CD4-positive, CD25-positive, alpha-beta regulatory T cell (primary cell): Measurements from ENCODE around the gene SRSF3. TPM values are rescaled to one million over a fixed set of nuclear protein-coding genes. Genes with fewer than 3 reads are reported as not detected.

Experiments
- ATAC-seq, 2 donors: fragments of 150-1000 bp; cut with Tn5 transposase; one replicate each; pipeline ENCODE4 v1.10.0; 2021; ENCODE audit warnings: low read depth in 2 of 2, moderate number of reproducible peaks in 2 of 2, moderate library complexity in 1 of 2
- DNase-seq, 3 donors: peaks; one replicate each; pipeline versions ENCODE4 v3.0.0 to v3.0.0-alpha.2; 2012 to 2022; ENCODE audit warnings: mixed read lengths in 1 of 3
- H3K27ac ChIP-seq: one replicate; pipeline ENCODE4 v1.7.0; 2013; ENCODE audit warnings: mild to moderate bottlenecking, low read length; ENCODE audit not compliant: insufficient read depth, poor library complexity, severe bottlenecking
- H3K27me3 ChIP-seq: one replicate; pipeline ENCODE4 v1.7.0; 2013; ENCODE audit warnings: low read length; ENCODE audit not compliant: control insufficient read depth, insufficient read depth
- H3K36me3 ChIP-seq: one replicate; pipeline ENCODE4 v1.7.0; 2013; ENCODE audit warnings: mild to moderate bottlenecking, low read length, moderate library complexity; ENCODE audit not compliant: control insufficient read depth, insufficient read depth
- H3K4me1 ChIP-seq: 2 replicates; pipeline ENCODE4 v1.7.0; 2013; ENCODE audit warnings: mild to moderate bottlenecking, low read length; ENCODE audit not compliant: insufficient read depth, control insufficient read depth, poor library complexity, severe bottlenecking
- H3K4me3 ChIP-seq: one replicate; pipeline ENCODE4 v1.7.0; 2013; ENCODE audit warnings: low read depth, mild to moderate bottlenecking, low read length, moderate library complexity
- H3K9me3 ChIP-seq, 2 experiments: 1 replicate in 1 of 2; 2 replicates in 1 of 2; pipeline ENCODE4 v1.7.0; 2013; ENCODE audit warnings: low read length in 2 of 2, mild to moderate bottlenecking in 1 of 2, moderate library complexity in 1 of 2; ENCODE audit not compliant: control insufficient read depth in 2 of 2
- H3K27ac Mint-ChIP-seq, 3 donors: one replicate each; pipeline ENCODE4 v1.8.0; 2020 to 2022; ENCODE audit warnings: mild to moderate bottlenecking in 3 of 3, mixed read lengths in 3 of 3, moderate library complexity in 2 of 3
- H3K27me3 Mint-ChIP-seq: one replicate; pipeline ENCODE4 v1.8.0; 2022; ENCODE audit warnings: mild to moderate bottlenecking, mixed read lengths
- H3K36me3 Mint-ChIP-seq: one replicate; pipeline ENCODE4 v1.8.0; 2020; ENCODE audit warnings: mixed read lengths
- H3K4me1 Mint-ChIP-seq, 4 donors: one replicate each; pipeline ENCODE4 v1.8.0; 2020 to 2022; ENCODE audit warnings: mixed read lengths in 4 of 4, mild to moderate bottlenecking in 1 of 4
- H3K4me3 Mint-ChIP-seq, 4 donors: one replicate each; pipeline ENCODE4 v1.8.0; 2020 to 2022; ENCODE audit warnings: mild to moderate bottlenecking in 4 of 4, mixed read lengths in 4 of 4, moderate library complexity in 3 of 4
- H3K9me3 Mint-ChIP-seq, 7 donors: one replicate each; pipeline ENCODE4 v1.8.0; 2020 to 2022; ENCODE audit warnings: mixed read lengths in 7 of 7, mild to moderate bottlenecking in 3 of 7, moderate library complexity in 2 of 7
- polyA plus RNA-seq, 4 donors: library from polyadenylated mRNA; unstranded; fragments of 300-500 nt; fragmentation: Illumina TruSeq; gene quantifications; one replicate each; pipeline ENCODE4 v1.2.3, GENCODE V29; 2021
- total RNA-seq: library from RNA; stranded (reverse); gene quantifications from one replicate; pipeline ENCODE4 v1.2.3, GENCODE V29; 2022

SRSF3 gene
- total and polyA plus RNA-seq, 5 donors from 2014 or later, result 398 to 731 (median 413) TPM

GRCh38 chr6:36638579-36638978, 44.4 kb downstream of the SRSF3 start:
- no peaks in the 10 kb centered on the region for H3K36me3 Mint-ChIP-seq
- no peak overlapping the region for H3K4me3 ChIP-seq
- H3K9me3 Mint-ChIP-seq, result no peaks in the 10 kb centered on the region
- H3K27ac Mint-ChIP-seq, result no peak overlapping the region
- no peak overlapping the region for H3K4me3 Mint-ChIP-seq
- no peak overlapping the region for H3K27ac ChIP-seq
- H3K36me3 ChIP-seq, result no peaks in the 10 kb centered on the region
- DNase-seq, result no peak
- H3K9me3 ChIP-seq, result no peaks in the 10 kb centered on the region
- H3K27me3 Mint-ChIP-seq, result peaks cover 9% of the 10 kb centered on the region
- no peak for ATAC-seq
- H3K27me3 ChIP-seq, result no peaks in the 10 kb centered on the region
- H3K4me1 Mint-ChIP-seq, result no peaks in the 10 kb centered on the region
- no peaks in the 10 kb centered on the region for H3K4me1 ChIP-seq

DNA sequence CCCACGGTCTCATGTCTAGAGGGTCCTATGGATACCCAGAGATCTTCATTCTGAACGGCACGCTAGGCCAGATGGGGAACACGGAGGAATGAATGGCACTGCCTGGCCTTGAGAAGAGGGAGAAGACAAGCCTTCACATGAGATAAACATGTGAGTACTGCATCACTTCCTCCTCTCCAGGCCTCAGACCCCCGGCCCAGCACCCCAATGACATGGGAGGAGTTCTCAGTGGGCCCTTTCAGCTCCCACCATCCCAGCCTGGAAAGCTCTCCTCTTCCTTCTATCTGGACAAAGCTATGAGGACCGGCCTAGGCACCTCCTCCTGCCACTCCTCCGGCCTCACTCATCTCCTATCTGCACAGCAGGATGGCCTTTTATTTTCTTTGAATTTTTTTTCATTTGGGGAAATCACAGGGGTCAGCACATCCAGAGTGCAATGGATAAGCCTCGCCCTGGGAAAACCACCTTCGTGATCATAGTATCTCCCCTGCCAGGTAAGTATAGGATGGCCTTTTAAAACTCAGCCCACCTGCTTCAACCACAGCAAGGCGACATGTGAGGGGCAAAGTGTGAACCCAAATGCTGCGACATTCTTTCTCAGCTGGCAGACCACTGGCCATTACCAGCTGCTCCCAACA, 45.1 kb downstream of the SRSF3 start:
- Mint-ChIP-seq H3K27ac (no peak overlapping the region), H3K4me1 (no peaks in the 10 kb centered on the region), H3K36me3 (no peaks in the 10 kb centered on the region), H3K9me3 (no peaks in the 10 kb centered on the region), H3K4me3 (no peak overlapping the region), H3K27me3 (peaks cover 6% of the 10 kb centered on the region)
- Histone ChIP-seq H3K9me3 (no peaks in the 10 kb centered on the region), H3K27ac (no peak overlapping the region), H3K36me3 (no peaks in the 10 kb centered on the region), H3K4me1 (no peaks in the 10 kb centered on the region), H3K27me3 (no peaks in the 10 kb centered on the region), H3K4me3 (no peak overlapping the region)
- ATAC-seq (no peak), DNase-seq (no peak)

- no peaks in the 10 kb centered on the region for H3K9me3 Mint-ChIP-seq
- H3K9me3 ChIP-seq, result no peaks in the 10 kb centered on the region
- no peaks in the 10 kb centered on the region for H3K4me1 ChIP-seq
- H3K27me3 ChIP-seq, result no peaks in the 10 kb centered on the region
- no peaks in the 10 kb centered on the region for H3K4me1 Mint-ChIP-seq
- no peak overlapping the region for H3K27ac Mint-ChIP-seq
- H3K27me3 Mint-ChIP-seq, result peaks cover 15% of the 10 kb centered on the region
- ATAC-seq, result no peak
- no peak overlapping the region for H3K27ac ChIP-seq
- H3K36me3 ChIP-seq, result no peaks in the 10 kb centered on the region
- no peak for DNase-seq
- H3K4me3 ChIP-seq, result no peak overlapping the region
- H3K4me3 Mint-ChIP-seq, result no peak overlapping the region
- H3K36me3 Mint-ChIP-seq, result no peaks in the 10 kb centered on the region
Measured at GRCh38 chr6:36641543-36641942, 47.4 kb downstream of the SRSF3 start.

DNA sequence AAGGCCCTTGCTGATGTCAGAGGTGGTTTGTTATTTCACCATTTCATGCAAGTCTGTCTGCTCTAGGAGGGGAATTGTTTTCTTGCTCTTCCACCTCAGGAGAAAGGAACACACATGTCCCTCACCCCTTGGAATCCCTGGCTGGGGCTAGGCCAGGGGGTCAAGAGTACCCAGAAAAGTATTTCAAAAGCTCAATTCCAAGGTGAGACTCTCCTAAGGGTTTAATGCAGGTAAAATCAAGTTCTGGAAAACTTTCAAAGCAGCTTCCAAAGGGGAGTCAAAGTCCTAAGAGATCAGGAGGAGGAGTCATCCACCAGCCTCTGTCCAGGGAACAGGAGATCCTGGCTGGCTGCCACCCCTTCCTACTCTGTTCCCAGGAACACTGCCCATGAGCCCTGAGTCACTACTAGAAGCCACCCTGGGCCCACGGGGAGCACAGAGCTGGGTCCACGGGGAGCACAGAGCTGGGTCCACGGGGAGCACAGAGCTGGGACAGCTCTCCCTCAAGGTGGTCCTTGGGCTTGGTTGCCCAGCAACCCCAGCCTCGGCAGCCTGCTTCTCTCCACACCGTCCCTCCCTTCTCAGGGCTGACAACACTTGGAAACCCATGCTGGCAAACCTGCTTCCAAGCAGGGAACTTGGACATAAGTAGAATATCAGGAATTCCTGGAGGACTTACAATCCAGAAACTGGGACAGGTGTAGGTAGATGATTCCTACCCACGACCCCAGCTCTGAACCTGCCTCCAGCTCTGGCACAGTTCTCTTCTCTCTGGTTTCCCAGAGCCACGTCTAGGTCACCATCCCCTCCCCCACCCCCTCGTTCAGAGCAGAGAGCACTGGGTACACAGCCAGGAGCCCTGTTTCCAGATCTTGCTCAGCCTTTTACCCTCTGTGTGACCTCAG, 49.0 kb downstream of the SRSF3 start:
- no peak overlapping the region for H3K4me3 Mint-ChIP-seq
- no peaks in the 10 kb centered on the region for H3K36me3 ChIP-seq
- no peaks in the 10 kb centered on the region for H3K4me1 Mint-ChIP-seq
- no peak overlapping the region for H3K27ac ChIP-seq
- peaks cover 26% of the 10 kb centered on the region for H3K27me3 Mint-ChIP-seq
- no peaks in the 10 kb centered on the region for H3K4me1 ChIP-seq
- DNase-seq, result no peak
- H3K4me3 ChIP-seq, result no peak overlapping the region
- H3K9me3 Mint-ChIP-seq, result no peaks in the 10 kb centered on the region
- no peaks in the 10 kb centered on the region for H3K36me3 Mint-ChIP-seq
- H3K9me3 ChIP-seq, result no peaks in the 10 kb centered on the region
- H3K27ac Mint-ChIP-seq, result no peak overlapping the region
- no peak for ATAC-seq
- H3K27me3 ChIP-seq, result no peaks in the 10 kb centered on the region

GRCh38 chr6:36643977-36644376, 49.8 kb downstream of the SRSF3 start:
- no peak overlapping the region for H3K27ac ChIP-seq
- H3K27ac Mint-ChIP-seq, result no peak overlapping the region
- no peak overlapping the region for H3K4me3 Mint-ChIP-seq
- H3K9me3 Mint-ChIP-seq, result no peaks in the 10 kb centered on the region
- no peaks in the 10 kb centered on the region for H3K4me1 ChIP-seq
- no peaks in the 10 kb centered on the region for H3K27me3 ChIP-seq
- H3K4me1 Mint-ChIP-seq, result no peaks in the 10 kb centered on the region
- no peaks in the 10 kb centered on the region for H3K36me3 ChIP-seq
- H3K27me3 Mint-ChIP-seq, result peaks cover 34% of the 10 kb centered on the region
- DNase-seq (no peak), ATAC-seq (no peak)
- H3K4me3 ChIP-seq, result no peak overlapping the region
- no peaks in the 10 kb centered on the region for H3K9me3 ChIP-seq
- no peaks in the 10 kb centered on the region for H3K36me3 Mint-ChIP-seq

GRCh38 chr6:36649086-36649485, 54.9 kb downstream of the SRSF3 start:
- H3K27me3 ChIP-seq, result peaks cover 8% of the 10 kb centered on the region
- H3K9me3 Mint-ChIP-seq, result no peaks in the 10 kb centered on the region
- ATAC-seq (no peak), DNase-seq (no peak)
- peak overlapping the region in 1 of 3 donors; percentile 60 for H3K27ac Mint-ChIP-seq
- no peaks in the 10 kb centered on the region for H3K36me3 ChIP-seq
- no peaks in the 10 kb centered on the region for H3K4me1 ChIP-seq
- H3K4me3 ChIP-seq, result no peak overlapping the region
- no peaks in the 10 kb centered on the region for H3K36me3 Mint-ChIP-seq
- H3K9me3 ChIP-seq, result no peaks in the 10 kb centered on the region
- H3K27me3 Mint-ChIP-seq, result peaks cover 69% of the 10 kb centered on the region
- H3K4me1 Mint-ChIP-seq, result no peaks in the 10 kb centered on the region
- no peak overlapping the region for H3K27ac ChIP-seq
- no peak overlapping the region for H3K4me3 Mint-ChIP-seq

DNA sequence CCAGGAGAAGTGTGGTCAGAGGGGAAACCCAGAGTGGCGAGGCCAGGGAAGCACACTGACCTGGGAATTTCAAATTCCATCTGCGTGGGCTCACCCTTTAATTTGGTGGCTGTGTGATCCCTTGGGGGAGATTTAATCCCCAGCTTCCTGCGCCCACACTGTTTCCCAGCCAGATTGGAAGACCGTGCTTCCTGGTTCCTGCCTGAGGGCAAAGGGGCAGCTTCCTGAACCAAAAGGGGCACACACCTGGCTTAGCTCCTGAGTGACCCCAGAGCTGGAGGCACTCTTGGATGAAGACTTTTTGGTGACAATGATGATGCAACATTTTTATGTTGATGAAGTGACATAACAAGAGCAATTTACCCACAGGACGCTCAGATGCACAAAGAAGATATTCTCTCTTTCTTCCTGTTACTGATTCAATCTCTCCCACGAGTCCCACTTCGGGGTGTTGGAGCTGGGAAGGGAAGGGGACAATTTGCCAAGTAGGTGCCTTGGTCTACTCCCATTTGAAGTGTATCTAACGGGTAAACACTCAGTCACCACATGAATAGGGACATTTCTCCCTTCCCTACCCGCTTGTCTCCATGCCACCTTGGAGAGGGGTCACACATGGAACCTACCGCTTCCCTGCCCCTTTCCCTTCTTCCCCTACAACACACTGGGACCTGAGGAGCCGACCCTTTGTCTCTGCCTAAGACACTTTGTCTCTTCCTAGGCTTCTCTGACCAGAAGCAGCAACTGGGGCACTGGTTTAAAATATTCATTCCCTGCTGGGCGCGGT, 55.7 kb downstream of the SRSF3 start:
- no peaks in the 10 kb centered on the region for H3K9me3 Mint-ChIP-seq
- no peaks in the 10 kb centered on the region for H3K4me1 Mint-ChIP-seq
- DNase-seq (no peak), ATAC-seq (no peak)
- Histone ChIP-seq H3K9me3 (no peaks in the 10 kb centered on the region), H3K27ac (no peak overlapping the region), H3K27me3 (peaks cover 8% of the 10 kb centered on the region), H3K4me1 (no peaks in the 10 kb centered on the region), H3K4me3 (no peak overlapping the region), H3K36me3 (no peaks in the 10 kb centered on the region)
- H3K27me3 Mint-ChIP-seq, result peaks cover 77% of the 10 kb centered on the region
- no peak overlapping the region for H3K4me3 Mint-ChIP-seq
- H3K27ac Mint-ChIP-seq, result peak overlapping the region in 1 of 3 donors; percentile 60
- H3K36me3 Mint-ChIP-seq, result no peaks in the 10 kb centered on the region
